ENCODE data around the gene MRPL43. TPM values are rescaled to one million over a fixed set of nuclear protein-coding genes. Genes with fewer than 3 reads are reported as not detected.

MRPL43 gene
- total RNA-seq, 2 donors from 2014 or later = 47.3 to 52.0 TPM

DNA sequence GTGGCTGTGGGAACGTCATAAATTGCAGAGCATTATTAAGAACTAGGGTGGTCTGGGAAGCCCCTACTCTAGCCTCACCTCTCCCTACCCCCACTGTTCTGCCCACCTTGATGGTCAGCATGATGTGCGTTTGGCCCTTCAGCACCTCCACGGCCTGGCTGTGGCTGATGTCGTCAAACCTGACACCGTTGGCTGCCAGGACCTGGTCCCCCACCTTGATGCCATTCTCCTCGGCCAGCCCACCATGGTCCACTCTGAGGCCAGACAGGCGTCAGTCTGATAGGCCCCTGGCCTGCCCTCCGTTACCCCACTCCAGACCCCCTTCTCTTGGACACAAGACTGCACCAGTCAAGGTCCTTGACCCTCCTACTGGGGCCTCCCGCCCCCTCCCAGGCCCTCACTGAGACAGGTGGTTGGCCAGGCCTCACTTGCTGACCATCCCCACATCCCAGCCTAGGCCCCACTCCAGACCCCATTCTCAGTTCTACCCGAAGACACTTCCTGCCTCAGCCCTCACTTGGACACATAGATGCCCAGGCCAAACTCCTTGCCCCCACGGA lies 34.5 kb upstream of the MRPL43 start:
- DNase-seq (no peak), ATAC-seq (no peak)
- intact Hi-C loops (cut with DNase I) = no loop called here

- intact Hi-C loops (cut with DNase I) = no loop called here
- no peak for ATAC-seq
- no peak for DNase-seq
Measured at GRCh38 chr10:101021239-101021638, 33.9 kb upstream of the MRPL43 start.

DNA sequence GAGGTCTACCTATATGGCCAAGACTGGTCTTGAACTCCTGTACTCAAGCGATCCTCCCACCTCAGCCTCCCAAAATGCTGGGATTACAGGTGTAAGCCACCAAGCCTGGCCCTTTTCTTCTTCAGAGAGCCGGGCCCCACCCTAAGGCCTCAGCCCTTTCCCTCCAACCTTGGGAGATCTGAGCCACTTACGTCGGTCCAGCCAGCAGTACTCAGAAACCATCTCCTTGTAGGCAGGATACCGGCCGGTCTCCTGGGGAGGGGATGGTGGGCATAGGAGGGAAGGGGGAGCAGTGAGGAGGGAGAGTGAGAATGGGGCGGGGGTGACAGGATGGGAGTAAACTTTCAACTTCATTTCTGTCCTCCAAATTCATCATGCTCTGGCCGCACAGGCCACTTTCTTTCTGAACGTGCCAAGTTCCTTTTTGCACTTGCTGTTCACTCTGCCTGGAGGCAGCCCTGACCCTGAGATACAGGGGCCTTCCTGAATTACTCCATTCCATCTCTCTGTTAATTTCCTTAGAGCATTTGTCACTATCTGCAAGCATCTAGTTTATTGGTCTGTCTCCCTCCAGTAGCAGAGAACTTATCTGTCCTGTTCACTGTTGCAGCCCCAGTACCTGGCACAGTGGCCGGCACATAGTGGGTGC lies 33.3 kb upstream of the MRPL43 start:
- ATAC-seq (no peak), DNase-seq (no peak)
- intact Hi-C loops (cut with DNase I) = no loop called here

DNA sequence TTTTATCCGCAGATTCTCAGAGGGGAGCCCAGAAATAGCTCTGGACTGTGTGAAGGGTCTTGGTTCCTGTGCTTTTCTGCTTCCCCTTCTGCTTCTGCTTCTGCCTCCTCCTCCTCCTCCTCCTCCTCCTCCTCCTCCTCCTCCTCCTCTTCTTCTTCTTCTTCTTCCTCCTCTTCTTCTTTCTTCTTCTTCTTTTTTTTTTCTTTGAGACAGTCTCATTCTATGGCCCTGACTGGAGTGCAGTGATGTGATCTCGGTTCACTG lies 32.1 kb upstream of the MRPL43 start:
- ATAC-seq (no peak), DNase-seq (no peak)
- intact Hi-C loops (cut with DNase I) = no loop called here

- DNase-seq (peak; percentile 88), ATAC-seq (peak; percentile 70 to 84)
- intact Hi-C loops (cut with DNase I) = no loop called here
Measured at GRCh38 chr10:101018600-101019439, 31.5 kb upstream of the MRPL43 start.

- DNase-seq (no peak), ATAC-seq (peak in 1 of 2 donors; percentile 6)
- intact Hi-C loops (cut with DNase I) = no loop called here
Measured at GRCh38 chr10:101018118-101018599, 30.9 kb upstream of the MRPL43 start.

DNA sequence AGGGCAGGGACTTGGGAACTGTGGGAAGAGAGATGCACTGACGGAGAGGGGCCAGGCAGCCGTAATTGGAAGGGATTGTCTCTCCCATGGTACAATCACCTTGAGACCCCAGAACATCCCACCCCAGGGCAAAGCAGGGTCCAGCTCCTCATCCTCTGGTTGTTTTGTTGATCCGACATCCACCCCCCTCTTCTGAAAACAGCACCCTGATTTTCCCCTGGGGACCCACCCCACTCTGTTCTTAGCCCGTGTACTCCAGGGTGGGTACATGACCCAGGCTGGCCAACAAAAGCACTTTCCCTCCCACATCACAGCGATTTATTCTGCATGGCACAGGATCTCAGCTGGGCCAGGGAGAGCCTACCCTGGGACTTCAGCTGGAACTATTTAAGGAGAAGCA lies 29.5 kb upstream of the MRPL43 start:
- intact Hi-C loops (cut with DNase I) = no loop called here
- no peak for DNase-seq
- ATAC-seq = no peak

- intact Hi-C loops (cut with DNase I) = no loop called here
- no peak for ATAC-seq
- no peak for DNase-seq
Measured at GRCh38 chr10:101015582-101015973, 28.3 kb upstream of the MRPL43 start.

- intact Hi-C loops (cut with DNase I) = loop anchor here in 1 of 2 donors (1.0 kb wide), 1 partner anchor 21 kb away; no protein-coding TSS in a partner anchor
- ATAC-seq (no peak), DNase-seq (no peak)
Measured at GRCh38 chr10:101014966-101015581, 27.8 kb upstream of the MRPL43 start.

DNA sequence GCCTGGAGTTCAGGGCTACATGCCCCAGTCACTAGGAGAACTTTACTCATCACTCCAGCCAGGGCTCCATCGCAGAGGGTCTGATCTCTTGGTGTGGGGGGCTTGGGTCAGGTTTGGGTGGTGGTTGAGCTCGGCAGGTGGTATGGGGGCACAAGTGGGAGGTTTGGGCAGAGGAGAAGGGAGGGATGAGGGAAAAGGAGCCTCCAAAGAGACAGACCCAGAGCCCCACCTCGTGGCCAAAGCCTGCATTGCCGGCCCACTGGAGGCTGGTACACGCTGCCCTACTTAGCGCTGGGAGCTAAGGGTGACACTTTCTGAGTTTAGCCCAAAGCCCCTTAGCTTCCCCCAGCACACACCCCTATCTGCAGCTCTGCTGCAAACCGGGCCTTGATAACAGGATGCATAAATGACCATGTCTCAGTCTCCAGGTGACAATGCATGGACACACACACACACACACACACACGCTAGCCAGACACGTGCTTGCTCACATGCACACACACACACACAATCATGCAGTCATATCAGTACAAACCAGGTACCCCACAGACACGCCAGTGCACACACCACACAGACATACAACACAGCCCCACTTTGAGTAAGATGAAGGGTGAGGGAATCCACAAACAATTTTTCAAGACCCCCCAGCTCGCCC lies 27.1 kb upstream of the MRPL43 start:
- intact Hi-C loops (cut with DNase I) = loop anchor here in 1 of 2 donors (1.0 kb wide), 1 partner anchor 20 kb away; no protein-coding TSS in a partner anchor
- peak; percentile 86 for DNase-seq
- peak; percentile 67 to 76 for ATAC-seq

- no peak for ATAC-seq
- intact Hi-C loops (cut with DNase I) = loop anchor here in 1 of 2 donors (1.0 to 2.0 kb wide), 2 partner anchors 16 to 45 kb away; partner anchors contain the start of gene SEMA4G
- DNase-seq = no peak
Measured at GRCh38 chr10:101013365-101013825, 26.1 kb upstream of the MRPL43 start.

GRCh38 chr10:101012525-101013364 lies 25.4 kb upstream of the MRPL43 start:
- intact Hi-C loops (cut with DNase I) = loop anchor here in 1 of 2 donors (1.0 to 2.0 kb wide), 2 partner anchors 15 to 44 kb away; partner anchors contain the start of gene SEMA4G
- DNase-seq (peak; percentile 91), ATAC-seq (peak; percentile 87 to 88)

DNA sequence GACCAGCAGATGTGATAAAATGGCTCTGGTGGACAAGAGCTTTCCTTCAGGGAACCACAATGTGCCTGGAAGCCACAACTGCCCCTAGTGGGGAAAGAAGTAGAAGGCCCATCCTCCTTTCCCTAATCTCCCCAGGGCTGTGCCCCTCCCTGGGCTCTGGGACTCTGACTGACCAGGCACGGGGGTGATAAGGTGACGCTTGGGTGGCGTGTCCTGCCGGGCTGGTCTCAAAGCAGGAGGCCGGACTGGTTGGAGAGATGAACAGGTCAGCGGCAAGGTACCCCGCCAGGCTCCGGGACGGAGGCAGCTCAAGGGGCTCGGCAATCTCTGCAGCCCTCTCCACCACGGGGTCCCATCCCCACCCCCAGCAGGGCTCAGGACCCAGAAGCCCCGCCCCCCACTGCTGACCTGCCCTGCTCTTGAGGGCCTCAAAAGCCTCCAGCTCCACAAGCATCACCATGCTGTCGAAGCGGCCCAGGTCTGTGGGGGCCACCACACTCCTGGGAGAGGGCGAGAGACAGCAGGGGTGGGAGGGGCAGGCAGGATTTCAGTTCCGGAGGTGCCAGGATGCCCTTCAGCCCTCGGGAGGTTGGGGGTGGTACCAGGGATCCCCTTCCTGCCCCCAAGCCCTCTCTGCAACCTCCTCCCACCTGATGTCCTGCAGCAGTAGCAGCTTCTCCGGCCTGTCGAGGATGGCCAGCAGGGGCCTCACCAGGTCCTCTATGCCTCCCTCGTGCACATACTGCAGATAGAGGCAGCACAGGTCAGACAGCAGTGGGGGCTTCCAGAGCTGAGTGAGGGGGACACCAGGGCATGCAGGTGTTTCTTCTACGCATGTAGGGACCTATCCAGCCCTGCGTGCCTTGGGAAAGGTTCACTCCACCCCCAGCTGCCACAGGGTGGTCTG lies 24.5 kb upstream of the MRPL43 start:
- ATAC-seq (no peak), DNase-seq (peak; percentile 29)
- intact Hi-C loops (cut with DNase I) = loop anchor here in 1 of 2 donors (2.0 kb wide), 1 partner anchor 43 kb away; the partner anchor contains the start of gene SEMA4G

GRCh38 chr10:101010329-101010728 lies 23.0 kb upstream of the MRPL43 start:
- DNase-seq (no peak), ATAC-seq (no peak)
- intact Hi-C loops (cut with DNase I) = no loop called here

- DNase-seq (no peak), ATAC-seq (no peak)
- intact Hi-C loops (cut with DNase I) = no loop called here
Measured at GRCh38 chr10:101008823-101009423, 21.6 kb upstream of the MRPL43 start.

- intact Hi-C loops (cut with DNase I) = no loop called here
- no peak for ATAC-seq
- DNase-seq = no peak
Measured at GRCh38 chr10:101007915-101008822, 20.9 kb upstream of the MRPL43 start.
